IMR-90 (cell line): ENCODE measurements around the gene SAMD7. TPM values are rescaled to one million over a fixed set of nuclear protein-coding genes. Genes with fewer than 3 reads are reported as not detected.

Experiments used
- ATAC-seq: fragments of 200-7000 bp; cut with Tn5 transposase; 2 replicates; pipeline ENCODE4 v1.9.1; 2020; ENCODE audit warnings: low read depth, mild to moderate bottlenecking, moderate library complexity
- BruUV-seq: library from RNA; stranded (reverse); fragments of 400-500 nt; replicated peaks from 2 replicates; lab custom pipeline; 2021; lab: Mats Ljungman, UMichigan
- CTCF ChIA-PET: fragments of 300-600 bp; formaldehyde crosslinking; extraction: SDS; loops from one replicate; lab custom pipeline; 2021; ENCODE audit warnings: antibody characterized with exemption; lab: Yijun Ruan, JAX
- POLR2A ChIA-PET: fragments of 300-600 bp; sonication (Branson Sonifier 250); formaldehyde crosslinking; loops from one replicate; lab custom pipeline; 2022; ENCODE audit warnings: antibody characterized with exemption; ENCODE audit not compliant: unreplicated experiment; lab: Charles Lee
- DNase-seq: peaks from one replicate; pipeline ENCODE4 v3.0.0; 2013
- H2AFZ ChIP-seq: replicated peaks from 2 replicates; pipeline ENCODE3; 2013; ENCODE audit warnings: low read length, mild to moderate bottlenecking; ENCODE audit not compliant: poor library complexity
- H2AK5ac ChIP-seq: 2 replicates; pipeline ENCODE4 v1.6.1; 2013; ENCODE audit warnings: low read depth, low read length, inconsistent platforms
- H2AK9ac ChIP-seq: replicated peaks from 2 replicates; pipeline ENCODE3; 2013; ENCODE audit warnings: mild to moderate bottlenecking, low read depth, low read length, moderate library complexity; ENCODE audit not compliant: poor library complexity
- H2BK120ac ChIP-seq: 2 replicates; pipeline ENCODE4 v1.6.1; 2013; ENCODE audit warnings: low read depth, low read length, inconsistent platforms
- H2BK15ac ChIP-seq: 3 replicates; pipeline ENCODE4 v1.6.1; 2013; ENCODE audit warnings: low read depth, low read length, inconsistent platforms
- H2BK20ac ChIP-seq: 2 replicates; pipeline ENCODE4 v1.6.1; 2013; ENCODE audit warnings: low read depth, mild to moderate bottlenecking, inconsistent platforms, low read length, moderate library complexity
- H2BK5ac ChIP-seq: 2 replicates; pipeline ENCODE4 v1.6.1; 2013; ENCODE audit warnings: mild to moderate bottlenecking, low read depth, low read length, inconsistent platforms; ENCODE audit not compliant: poor library complexity, severe bottlenecking
- H3K14ac ChIP-seq: replicated peaks from 2 replicates; pipeline ENCODE4 v1.6.1; 2013; ENCODE audit warnings: low read depth, low read length, inconsistent platforms
- H3K18ac ChIP-seq: 2 replicates; pipeline ENCODE4 v1.6.1; 2013; ENCODE audit warnings: low read depth, low read length, control low read depth
- H3K23ac ChIP-seq: 2 replicates; pipeline ENCODE4 v1.6.1; 2013; ENCODE audit warnings: low read depth, low read length, inconsistent platforms
- H3K27ac ChIP-seq: 2 replicates; pipeline ENCODE4 v1.5.1; 2013; ENCODE audit warnings: mild to moderate bottlenecking, control low read depth, low read length; ENCODE audit not compliant: insufficient read depth
- H3K27me3 ChIP-seq: 2 replicates; pipeline ENCODE4 v1.6.1; 2013; ENCODE audit warnings: low read length; ENCODE audit not compliant: control insufficient read depth, insufficient read depth
- H3K36me3 ChIP-seq: 2 replicates; pipeline ENCODE4 v1.6.1; 2013; ENCODE audit warnings: low read length, mixed read lengths; ENCODE audit not compliant: control insufficient read depth, insufficient read depth
- H3K4ac ChIP-seq: 2 replicates; pipeline ENCODE4 v1.6.1; 2013; ENCODE audit warnings: low read depth, low read length, inconsistent platforms
- H3K4me1 ChIP-seq: 2 replicates; pipeline ENCODE4 v1.6.1; 2013; ENCODE audit warnings: low read length, mixed read lengths; ENCODE audit not compliant: control insufficient read depth, insufficient read depth
- H3K4me2 ChIP-seq: 2 replicates; pipeline ENCODE4 v1.6.1; 2013; ENCODE audit warnings: low read depth, mild to moderate bottlenecking, control low read depth, low read length, moderate library complexity
- H3K4me3 ChIP-seq: 2 replicates; pipeline ENCODE4 v1.5.1; 2013; ENCODE audit warnings: low read depth, mild to moderate bottlenecking, control low read depth, low read length, moderate library complexity; ENCODE audit not compliant: insufficient read depth
- H3K56ac ChIP-seq: 2 replicates; pipeline ENCODE4 v1.6.1; 2013; ENCODE audit warnings: low read length, inconsistent platforms; ENCODE audit not compliant: insufficient read depth; ENCODE audit errors: extremely low read depth
- H3K79me1 ChIP-seq, 2 experiments: 2 replicates each; pipeline ENCODE4 v1.6.1; 2013; ENCODE audit warnings: low read length in 2 of 2, inconsistent platforms in 1 of 2, low read depth in 1 of 2
- H3K9ac ChIP-seq: 2 replicates; pipeline ENCODE4 v1.6.1; 2013; ENCODE audit warnings: low read depth, low read length, control low read depth
- H3K9me1 ChIP-seq: 2 replicates; pipeline ENCODE4 v1.6.1; 2013; ENCODE audit warnings: low read length, inconsistent platforms; ENCODE audit not compliant: insufficient read depth
- H3K9me3 ChIP-seq: 2 replicates; pipeline ENCODE4 v1.6.1; 2013; ENCODE audit warnings: low read length; ENCODE audit not compliant: control insufficient read depth, insufficient read depth
- H4K20me1 ChIP-seq: 2 replicates; pipeline ENCODE4 v1.6.1; 2013; ENCODE audit warnings: low read length, inconsistent platforms; ENCODE audit not compliant: insufficient read depth
- H4K5ac ChIP-seq: 2 replicates; pipeline ENCODE4 v1.6.1; 2013; ENCODE audit warnings: mild to moderate bottlenecking, low read depth, low read length, control low read depth
- H4K8ac ChIP-seq, 2 experiments: 2 replicates each; pipeline ENCODE4 v1.6.1; 2013; ENCODE audit warnings: low read depth in 2 of 2, low read length in 2 of 2, control low read depth in 1 of 2, inconsistent platforms in 1 of 2
- H4K91ac ChIP-seq: 2 replicates; pipeline ENCODE4 v1.6.1; 2013; ENCODE audit warnings: low read depth, low read length, inconsistent platforms; ENCODE audit not compliant: insufficient read depth
- BHLHE40 ChIP-seq: fragments of 150-350 bp; IDR thresholded peaks from 2 replicates; pipeline ENCODE4 v1.6.1; 2016; ENCODE audit warnings: mild to moderate bottlenecking, low read depth, low read length
- CEBPB ChIP-seq: IDR thresholded peaks from 2 replicates; pipeline ENCODE4 v1.6.1; 2012; ENCODE audit warnings: low read depth, low read length, improper control_type of control experiment
- CHD1 ChIP-seq: IDR thresholded peaks from 2 replicates; pipeline ENCODE4 v1.6.1; 2012; ENCODE audit warnings: low read depth, low read length, improper control_type of control experiment
- FOS ChIP-seq: fragments of 150-350 bp; IDR thresholded peaks from 2 replicates; pipeline ENCODE4 v1.6.1; 2016; ENCODE audit warnings: low read depth, low read length
- MAFK ChIP-seq: IDR thresholded peaks from 2 replicates; pipeline ENCODE4 v1.6.1; 2012; ENCODE audit warnings: low read depth, low read length, improper control_type of control experiment
- MAZ ChIP-seq: IDR thresholded peaks from 2 replicates; pipeline ENCODE4 v1.6.1; 2012; ENCODE audit warnings: low read depth, mild to moderate bottlenecking, low read length, improper control_type of control experiment, moderate library complexity, borderline replicate concordance
- MXI1 ChIP-seq: IDR thresholded peaks from 2 replicates; pipeline ENCODE4 v1.6.1; 2012; ENCODE audit warnings: low read depth, mild to moderate bottlenecking, low read length, moderate library complexity, borderline replicate concordance
- NFE2L2 ChIP-seq: fragments of 150-350 bp; IDR thresholded peaks from 2 replicates; pipeline ENCODE4 v1.6.1; 2016; ENCODE audit warnings: low read depth, mild to moderate bottlenecking, low read length
- POLR2A ChIP-seq: IDR thresholded peaks from 2 replicates; pipeline ENCODE4 v1.6.1; 2012; ENCODE audit warnings: mild to moderate bottlenecking, low read depth, low read length
- RAD21 ChIP-seq: IDR thresholded peaks from 2 replicates; pipeline ENCODE4 v1.6.1; 2012; ENCODE audit warnings: low read length, improper control_type of control experiment
- RCOR1 ChIP-seq: IDR thresholded peaks from 2 replicates; pipeline ENCODE4 v1.6.1; 2012; ENCODE audit warnings: mild to moderate bottlenecking, low read length, improper control_type of control experiment; ENCODE audit not compliant: insufficient replicate concordance
- RFX5 ChIP-seq: IDR thresholded peaks from 2 replicates; pipeline ENCODE4 v1.8.0; 2012; ENCODE audit warnings: low read depth, mild to moderate bottlenecking, low read length, moderate library complexity
- SMC3 ChIP-seq: fragments of 150-350 bp; IDR thresholded peaks from 2 replicates; pipeline ENCODE4 v1.6.1; 2016; ENCODE audit warnings: low read depth, mild to moderate bottlenecking, antibody characterized with exemption, low read length, moderate library complexity
- WGBS, 2 experiments: methylation state at CpG; one replicate each; pipeline versions ENCODE4 v1.1.5 to v1.1.7; 2013; ENCODE audit warnings: missing lambda C conversion rate in 2 of 2; ENCODE audit not compliant: insufficient read length in 1 of 2; ENCODE audit errors: extremely low coverage in 2 of 2; 5-methylcytosine and 5-hydroxymethylcytosine counted together
- dilution Hi-C: fragments of 300-500 bp; cut with HindIII; formaldehyde crosslinking; loops from one replicate; pipeline ENCODE4 v1.14.3; 2018; ENCODE audit warnings: low sequenced_read_pairs; ENCODE audit not compliant: unreplicated experiment
- in situ Hi-C: fragments of 300-500 bp; cut with MboI; formaldehyde crosslinking; loops from 3 replicates; pipeline ENCODE4 v1.14.3; 2019; ENCODE audit warnings: low sequenced_read_pairs, inconsistent platforms, mixed read lengths
- intact Hi-C: fragments of 100-400 bp; cut with micrococcal nuclease; formaldehyde crosslinking; loops from 2 replicates; pipeline ENCODE4 v1.10.0; 2022
- polyA plus RNA-seq, 3 experiments: library from polyadenylated mRNA; depleted of rRNA; stranded (reverse); fragments of >200 nt; gene quantifications; 2 replicates each; pipeline ENCODE4 v1.2.3, GENCODE V29; 2012; ENCODE audit warnings: low replicate concordance in 1 of 3
- total RNA-seq: library from RNA; depleted of rRNA; stranded (reverse); fragments of >200 nt; gene quantifications from 2 replicates; pipeline ENCODE4 v1.2.3, GENCODE V29; 2012
- TF ChIP-seq, protein P1 (sequence below): fragments of 150-350 bp; IDR thresholded peaks from 2 replicates; pipeline ENCODE4 v1.6.1; 2016; ENCODE audit warnings: low read depth, mild to moderate bottlenecking, low read length, moderate library complexity, borderline replicate concordance
- TF ChIP-seq, protein P2 (sequence below): fragments of 150-350 bp; IDR thresholded peaks from 2 replicates; pipeline ENCODE4 v1.6.1; 2017; ENCODE audit warnings: mild to moderate bottlenecking, antibody characterized with exemption, low read length, low read depth
- TF ChIP-seq, protein P3 (sequence below): conservative IDR thresholded peaks from 2 replicates; pipeline ENCODE4 v1.5.1; 2012; ENCODE audit warnings: mild to moderate bottlenecking, low read depth, low read length, improper control_type of control experiment

SAMD7 gene
- total and polyA plus RNA-seq, 2 of the 4 experiments (the other 2 are of a cell fraction) = not detected

DNA sequence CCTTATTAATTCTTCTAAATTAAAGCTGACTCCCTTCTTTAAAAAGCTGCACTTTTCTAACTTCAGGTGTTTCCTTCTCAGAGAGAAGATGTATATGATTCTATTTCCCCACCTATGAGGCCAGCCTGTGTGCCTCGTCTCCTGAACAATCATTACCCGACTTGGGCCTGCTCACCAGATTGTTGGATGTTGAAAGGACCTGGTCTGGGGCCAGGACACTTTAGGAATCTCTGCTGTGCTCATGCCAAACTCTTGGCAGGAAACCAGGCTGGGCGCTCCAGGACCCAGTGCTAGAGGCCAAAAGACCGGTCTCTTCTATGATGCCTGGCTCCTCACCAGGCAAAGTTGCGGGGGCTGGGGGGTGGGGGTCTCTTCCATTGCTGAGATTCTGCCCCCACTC lies 24.7 kb upstream of the SAMD7 start:
- intact Hi-C loops = no loop called here
- Histone ChIP-seq H2AFZ (no peak overlapping the region), H3K4me1 (no peaks in the 10 kb centered on the region), H3K27ac (no peak overlapping the region), H3K9me3 (no peaks in the 10 kb centered on the region), H4K5ac (no peak overlapping the region), H2BK120ac (no peak overlapping the region), H3K4me3 (no peak overlapping the region), H4K8ac (no peak overlapping the region), H3K4ac (no peak overlapping the region), H3K14ac (no peak overlapping the region), H2AK5ac (no peak overlapping the region), H3K4me2 (no peak overlapping the region), H2BK5ac (no peak overlapping the region), H2BK20ac (no peak overlapping the region), H2AK9ac (no peak overlapping the region), H3K9ac (no peak overlapping the region), H3K23ac (no peak overlapping the region), H3K36me3 (no peaks in the 10 kb centered on the region), H4K20me1 (no peaks in the 10 kb centered on the region), H3K18ac (no peak overlapping the region), H4K91ac (no peak overlapping the region), H3K79me1 (no peaks in the 10 kb centered on the region), H3K9me1 (no peaks in the 10 kb centered on the region), H3K27me3 (no peaks in the 10 kb centered on the region), H2BK15ac (no peak overlapping the region), H3K56ac (no peak overlapping the region)
- TF ChIP-seq RCOR1 = no peak
- TF ChIP-seq, protein P1, sequence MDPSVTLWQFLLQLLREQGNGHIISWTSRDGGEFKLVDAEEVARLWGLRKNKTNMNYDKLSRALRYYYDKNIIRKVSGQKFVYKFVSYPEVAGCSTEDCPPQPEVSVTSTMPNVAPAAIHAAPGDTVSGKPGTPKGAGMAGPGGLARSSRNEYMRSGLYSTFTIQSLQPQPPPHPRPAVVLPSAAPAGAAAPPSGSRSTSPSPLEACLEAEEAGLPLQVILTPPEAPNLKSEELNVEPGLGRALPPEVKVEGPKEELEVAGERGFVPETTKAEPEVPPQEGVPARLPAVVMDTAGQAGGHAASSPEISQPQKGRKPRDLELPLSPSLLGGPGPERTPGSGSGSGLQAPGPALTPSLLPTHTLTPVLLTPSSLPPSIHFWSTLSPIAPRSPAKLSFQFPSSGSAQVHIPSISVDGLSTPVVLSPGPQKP = no peak
- TF ChIP-seq MAFK = no peak
- TF ChIP-seq RAD21 = no peak
- TF ChIP-seq, protein P2, sequence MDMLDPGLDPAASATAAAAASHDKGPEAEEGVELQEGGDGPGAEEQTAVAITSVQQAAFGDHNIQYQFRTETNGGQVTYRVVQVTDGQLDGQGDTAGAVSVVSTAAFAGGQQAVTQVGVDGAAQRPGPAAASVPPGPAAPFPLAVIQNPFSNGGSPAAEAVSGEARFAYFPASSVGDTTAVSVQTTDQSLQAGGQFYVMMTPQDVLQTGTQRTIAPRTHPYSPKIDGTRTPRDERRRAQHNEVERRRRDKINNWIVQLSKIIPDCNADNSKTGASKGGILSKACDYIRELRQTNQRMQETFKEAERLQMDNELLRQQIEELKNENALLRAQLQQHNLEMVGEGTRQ = no peak
- no peak for TF ChIP-seq MAZ
- no peak for TF ChIP-seq CHD1
- TF ChIP-seq, protein P3, sequence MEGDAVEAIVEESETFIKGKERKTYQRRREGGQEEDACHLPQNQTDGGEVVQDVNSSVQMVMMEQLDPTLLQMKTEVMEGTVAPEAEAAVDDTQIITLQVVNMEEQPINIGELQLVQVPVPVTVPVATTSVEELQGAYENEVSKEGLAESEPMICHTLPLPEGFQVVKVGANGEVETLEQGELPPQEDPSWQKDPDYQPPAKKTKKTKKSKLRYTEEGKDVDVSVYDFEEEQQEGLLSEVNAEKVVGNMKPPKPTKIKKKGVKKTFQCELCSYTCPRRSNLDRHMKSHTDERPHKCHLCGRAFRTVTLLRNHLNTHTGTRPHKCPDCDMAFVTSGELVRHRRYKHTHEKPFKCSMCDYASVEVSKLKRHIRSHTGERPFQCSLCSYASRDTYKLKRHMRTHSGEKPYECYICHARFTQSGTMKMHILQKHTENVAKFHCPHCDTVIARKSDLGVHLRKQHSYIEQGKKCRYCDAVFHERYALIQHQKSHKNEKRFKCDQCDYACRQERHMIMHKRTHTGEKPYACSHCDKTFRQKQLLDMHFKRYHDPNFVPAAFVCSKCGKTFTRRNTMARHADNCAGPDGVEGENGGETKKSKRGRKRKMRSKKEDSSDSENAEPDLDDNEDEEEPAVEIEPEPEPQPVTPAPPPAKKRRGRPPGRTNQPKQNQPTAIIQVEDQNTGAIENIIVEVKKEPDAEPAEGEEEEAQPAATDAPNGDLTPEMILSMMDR = no peak
- no peak for TF ChIP-seq MXI1
- TF ChIP-seq SMC3 = no peak
- TF ChIP-seq RFX5 = no peak
- TF ChIP-seq CEBPB = no peak
- no peak for TF ChIP-seq FOS
- no peak for TF ChIP-seq BHLHE40
- no peak for TF ChIP-seq NFE2L2
- TF ChIP-seq POLR2A = no peak
- peak; percentile 35 for DNase-seq
- WGBS, 2 experiments = no CpG with 5 or more reads among the region's 5 CpGs
- ChIA-PET CTCF (no interaction called here), POLR2A (no interaction called here)
- no TSS peak for BruUV-seq
- in situ Hi-C loops = no loop called here
- ATAC-seq = peak; percentile 67
- dilution Hi-C loops = no loop called here
